Amniotic stem cell (primary cell): ENCODE data around the gene OR2A42.
"Not testable (repeated sequence)": the region's sequence is repeated elsewhere in the genome, so short reads cannot be mapped to it uniquely, and the experiment has no call there.

ENCODE experiments used
- DNase-seq: peaks from one replicate; lab custom pipeline; 2025; lab: John Stamatoyannopoulos, UW

OR2A42 gene, protein sequence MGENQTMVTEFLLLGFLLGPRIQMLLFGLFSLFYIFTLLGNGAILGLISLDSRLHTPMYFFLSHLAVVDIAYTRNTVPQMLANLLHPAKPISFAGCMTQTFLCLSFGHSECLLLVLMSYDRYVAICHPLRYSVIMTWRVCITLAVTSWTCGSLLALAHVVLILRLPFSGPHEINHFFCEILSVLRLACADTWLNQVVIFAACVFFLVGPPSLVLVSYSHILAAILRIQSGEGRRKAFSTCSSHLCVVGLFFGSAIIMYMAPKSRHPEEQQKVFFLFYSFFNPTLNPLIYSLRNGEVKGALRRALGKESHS

DNA sequence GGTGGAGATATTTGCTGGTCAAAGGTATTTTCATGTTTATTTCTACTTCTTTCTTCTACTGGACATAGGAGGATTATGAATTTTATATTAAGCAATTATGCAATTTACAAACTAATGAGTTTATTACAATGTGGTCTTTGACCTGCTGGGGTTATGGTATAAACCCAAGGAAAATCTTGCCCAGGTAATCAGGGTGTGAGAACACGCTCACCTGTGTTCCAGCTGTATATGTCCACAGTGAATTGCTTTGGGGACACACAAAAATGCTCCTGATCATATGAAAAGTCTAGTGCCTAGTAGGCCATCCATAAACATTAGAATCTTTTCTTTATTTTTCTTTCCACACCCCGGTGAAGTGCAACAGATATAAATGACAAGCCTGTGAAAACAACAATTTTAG is at the start of gene OR2A42:
Gene OR2A42, minus strand, starts transcription at position 241 of the 400 bp plus-strand sequence. CDS start 6,762 bp downstream, outside the sequence.
- not testable (repeated sequence) for DNase-seq

DNA sequence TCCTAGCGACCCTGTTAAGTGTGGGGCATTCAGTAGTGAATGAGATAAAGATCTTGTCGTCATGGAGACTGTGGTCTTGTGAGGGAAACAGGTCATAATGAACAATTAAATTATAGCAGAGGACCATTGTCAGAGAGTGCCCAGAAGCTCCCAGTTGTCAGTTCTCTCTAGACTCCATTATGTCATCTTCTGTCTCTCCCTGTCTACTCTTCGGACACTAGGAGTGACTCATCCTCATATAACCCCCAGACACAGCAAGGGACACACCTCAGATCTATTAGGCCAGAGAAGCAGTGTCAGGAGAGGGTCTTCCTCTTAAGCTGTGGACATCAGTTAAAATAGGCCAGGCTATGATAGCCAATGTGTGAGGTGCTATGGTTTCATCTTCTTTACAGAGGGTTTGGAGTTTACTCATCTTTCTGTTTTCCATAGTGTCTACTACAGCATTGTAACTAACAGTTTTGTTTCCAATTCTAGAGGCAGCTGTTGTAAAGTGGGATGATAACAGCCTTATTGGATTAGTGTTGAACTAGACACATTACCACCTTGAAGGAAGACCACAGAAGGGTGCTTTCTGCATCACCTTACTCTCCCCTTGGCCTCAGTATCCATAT is 47.9 kb upstream of the OR2A42 start:
- not testable (repeated sequence) for DNase-seq

DNA sequence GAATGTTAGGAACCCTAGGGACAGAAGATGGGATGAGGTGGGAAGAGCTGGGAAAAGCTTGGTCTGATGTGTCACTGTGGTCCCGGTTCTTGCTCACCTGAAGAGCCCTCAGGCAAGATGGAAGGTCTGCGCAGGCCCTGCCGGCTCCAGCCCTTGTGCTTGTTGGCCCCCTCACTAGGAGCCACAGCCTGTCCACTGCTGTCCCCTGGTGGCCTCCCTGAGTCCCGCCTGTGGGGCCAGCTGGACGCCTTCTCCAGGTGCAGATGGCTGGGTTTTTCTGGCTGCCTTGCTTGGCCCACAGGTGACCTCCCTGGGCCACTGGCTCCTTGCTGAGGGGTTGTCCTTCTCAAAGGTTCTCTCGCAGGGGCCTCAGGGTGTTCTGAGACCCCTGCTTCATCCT is 44.3 kb upstream of the OR2A42 start:
- DNase-seq = not testable (repeated sequence)

DNA sequence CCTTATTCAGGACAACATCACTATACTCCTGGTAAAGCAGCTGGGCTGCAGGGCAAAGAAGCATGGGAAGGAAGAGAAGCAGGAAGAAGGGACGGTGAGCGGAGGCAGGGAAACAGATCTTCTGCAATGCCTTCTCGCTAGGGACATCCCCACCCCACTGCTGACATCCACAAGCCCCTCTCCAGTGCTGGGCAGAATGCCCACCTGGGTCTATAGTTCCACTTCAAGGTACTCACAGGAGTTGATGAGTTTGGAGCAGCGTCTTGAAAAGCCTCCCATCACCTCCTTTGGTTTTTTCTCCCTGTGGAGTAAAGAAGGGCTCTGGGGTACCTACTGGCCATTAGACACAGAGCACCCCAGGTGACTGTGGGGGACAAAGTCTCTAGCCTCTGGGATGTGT is 43.1 kb upstream of the OR2A42 start:
- DNase-seq = not testable (repeated sequence)

DNA sequence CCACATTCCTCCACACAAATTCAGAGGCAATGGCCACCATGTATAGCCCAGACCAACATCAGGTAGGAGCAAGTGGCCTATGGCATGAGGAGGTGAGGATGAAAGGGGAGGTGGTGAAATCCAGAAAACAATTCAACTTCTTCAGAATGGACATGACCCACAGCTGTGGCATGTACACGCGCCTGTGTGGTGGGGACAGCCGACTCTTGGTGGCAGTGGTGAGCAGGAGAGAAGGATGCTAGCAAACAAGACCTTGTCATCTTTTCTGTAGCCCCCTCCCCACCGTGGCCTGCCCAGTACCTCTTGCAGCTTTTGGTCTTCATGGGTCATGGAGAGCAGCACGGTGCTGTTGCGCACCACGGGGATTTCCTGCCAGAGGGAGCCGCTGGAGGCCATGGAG is 42.6 kb upstream of the OR2A42 start:
- not testable (repeated sequence) for DNase-seq

DNA sequence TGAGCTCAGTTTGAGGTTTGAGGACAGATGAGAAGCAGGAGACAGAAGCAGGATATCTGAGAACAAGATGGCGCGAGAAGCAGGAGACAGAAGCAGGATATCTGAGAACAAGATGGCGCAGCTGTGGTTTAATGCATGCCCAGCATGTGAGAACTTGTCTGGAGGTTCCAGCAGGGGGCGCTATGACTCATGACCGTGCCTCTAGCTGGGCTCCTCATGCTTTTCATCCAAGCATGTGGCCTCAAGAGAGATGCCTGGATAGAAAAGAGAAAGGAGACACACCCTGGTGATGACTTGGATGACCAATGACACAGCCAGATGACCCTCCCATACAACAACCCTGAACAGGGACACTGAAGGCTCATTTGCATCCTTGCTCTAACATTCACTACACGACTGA is 40.6 kb upstream of the OR2A42 start:
- not testable (repeated sequence) for DNase-seq

DNA sequence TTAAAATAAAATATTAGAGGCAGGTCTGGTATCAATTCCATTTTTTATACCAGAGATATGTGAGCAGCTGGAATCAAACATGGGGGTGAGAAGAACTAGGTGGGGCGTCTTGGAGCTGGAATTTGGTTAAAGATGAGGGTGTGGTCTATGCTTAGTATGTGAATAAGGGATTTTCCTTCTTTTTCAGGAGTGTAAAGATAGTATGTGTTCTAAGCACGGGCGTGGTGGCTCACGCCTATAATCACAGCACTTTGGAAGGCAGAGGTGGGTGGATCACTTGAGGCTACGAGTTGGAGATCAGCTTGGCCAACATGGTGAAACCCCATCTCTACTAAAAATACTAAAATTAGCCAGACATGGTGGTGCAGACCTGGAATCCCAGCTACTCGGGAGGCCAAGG is 35.9 kb upstream of the OR2A42 start:
- DNase-seq = not testable (repeated sequence)

DNA sequence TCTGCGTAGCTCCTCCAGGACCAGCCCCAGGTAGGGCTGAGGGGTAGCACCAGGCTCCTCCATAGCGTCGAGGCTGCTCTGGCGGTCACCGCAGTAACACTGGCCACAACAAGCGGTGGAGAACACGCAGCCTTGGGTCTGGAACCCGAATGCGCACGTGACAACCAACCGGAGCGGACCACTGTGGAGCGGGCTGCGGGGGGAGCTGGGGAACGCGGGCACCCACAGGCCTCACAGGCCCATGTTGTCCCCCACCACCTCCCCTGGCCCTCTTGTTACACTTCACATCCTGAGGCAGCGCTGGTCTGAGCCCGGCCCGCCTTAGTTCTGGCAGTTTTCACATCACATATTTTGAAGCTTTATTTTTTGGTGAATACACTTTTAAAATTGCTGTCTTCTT is 29.8 kb upstream of the OR2A42 start, which contains the start of gene CTAGE8:
Gene CTAGE8, minus strand, starts transcription at position 101 of the 400 bp plus-strand sequence. Its CDS starts 38 bp downstream, at position 63.
- DNase-seq = not testable (repeated sequence)

DNA sequence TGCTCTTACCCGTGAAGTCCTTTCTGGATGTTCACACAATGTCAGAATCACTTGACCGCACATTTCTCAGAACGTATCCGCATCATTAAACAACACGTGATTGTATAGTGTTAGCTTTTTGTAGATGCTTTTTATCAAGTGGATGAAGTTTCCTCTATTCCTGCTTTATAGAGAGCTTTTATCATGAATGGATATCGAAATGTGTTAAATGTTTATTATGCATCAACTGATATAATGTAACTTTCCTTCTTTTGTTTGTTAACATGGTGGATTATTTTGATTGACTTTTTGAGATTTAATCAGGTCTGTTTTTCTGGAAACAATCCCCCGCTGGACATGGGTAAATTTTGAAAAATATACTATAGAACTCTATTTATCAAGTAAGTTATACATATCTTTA is 25.3 kb upstream of the OR2A42 start, which contains the start of gene OR2A7:
Gene OR2A7, minus strand, starts transcription at position 101 of the 400 bp plus-strand sequence. CDS start 5,164 bp downstream, outside the sequence.
- DNase-seq = not testable (repeated sequence)

DNA sequence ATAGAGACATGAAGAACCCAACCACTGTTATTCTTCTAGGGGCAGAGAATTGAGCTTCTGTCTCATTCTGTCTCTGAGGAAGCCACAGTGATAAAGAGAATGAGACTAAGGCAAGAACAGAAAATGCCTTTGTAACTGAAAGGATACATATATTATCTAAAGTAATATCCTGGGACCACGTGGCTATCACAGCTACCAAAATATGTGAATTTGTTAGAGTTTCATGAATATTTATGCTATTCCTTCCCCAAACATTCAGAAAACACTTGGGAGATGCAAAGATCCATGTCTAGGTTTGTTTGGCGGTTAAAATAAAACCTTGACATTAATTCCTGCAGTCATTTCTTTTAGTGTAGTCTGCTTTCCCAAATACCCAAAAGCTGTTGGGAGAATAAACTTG is 22.7 kb upstream of the OR2A42 start:
- not testable (repeated sequence) for DNase-seq

DNA sequence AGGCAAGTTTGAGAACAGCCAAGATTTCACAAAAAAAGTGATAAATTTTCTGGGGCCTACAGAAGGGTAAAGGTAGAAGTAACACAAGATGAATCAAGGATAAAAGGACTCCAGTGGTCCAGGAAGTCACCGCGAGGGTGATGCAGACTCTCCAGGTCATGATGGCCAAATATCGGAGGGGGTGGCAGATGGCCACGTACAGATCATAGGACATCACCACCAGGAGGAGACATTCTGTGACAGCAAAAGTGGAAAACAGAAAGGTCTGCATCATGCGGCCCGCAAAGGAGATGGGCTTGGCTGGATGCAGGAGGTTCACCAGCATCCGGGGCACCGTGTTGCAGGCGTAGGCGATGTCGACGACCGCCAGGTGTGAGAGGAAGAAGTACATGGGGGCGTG is 19.7 kb upstream of the OR2A42 start:
- DNase-seq = not testable (repeated sequence)

DNA sequence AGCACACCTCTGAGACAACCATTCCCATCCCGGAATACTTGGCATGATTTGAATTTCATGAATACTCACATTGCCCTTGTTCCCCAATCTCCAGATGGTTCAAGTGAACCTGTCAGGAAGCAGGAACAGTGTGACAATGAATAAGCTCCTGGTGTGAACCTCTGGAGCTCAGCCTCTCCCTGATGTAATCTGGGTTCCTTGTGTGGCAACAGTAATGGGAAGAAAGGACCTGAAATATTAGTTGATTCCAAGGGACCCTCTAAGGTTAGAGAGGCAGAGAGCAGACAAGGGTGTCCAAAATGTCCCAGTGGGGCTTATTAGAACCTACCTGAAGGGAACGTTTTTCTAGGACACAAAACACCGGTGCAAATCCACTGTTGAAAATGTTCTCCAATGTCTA is 16.7 kb upstream of the OR2A42 start:
- no peak for DNase-seq

DNA sequence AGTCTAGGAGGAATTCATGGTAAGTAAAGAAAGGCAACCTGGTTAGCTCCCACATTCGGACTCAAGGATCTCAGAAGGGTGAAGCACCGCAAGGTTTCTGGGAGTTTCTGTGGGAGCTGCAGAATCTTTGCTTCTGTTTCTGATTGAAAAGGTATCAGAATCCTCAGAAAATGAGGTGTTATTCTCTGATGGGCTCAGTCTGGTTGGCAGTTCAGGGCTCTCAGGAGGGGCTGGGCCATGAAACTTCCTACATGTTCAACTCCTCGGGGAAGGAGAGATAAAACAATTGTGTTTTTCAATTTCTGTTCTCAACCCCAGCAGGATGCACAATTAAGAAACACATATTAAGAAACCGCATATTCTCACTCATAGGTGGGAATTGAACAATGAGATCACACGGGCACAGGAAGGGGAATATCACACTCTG is 16.1 kb upstream of the OR2A42 start:
- DNase-seq = no peak

DNA sequence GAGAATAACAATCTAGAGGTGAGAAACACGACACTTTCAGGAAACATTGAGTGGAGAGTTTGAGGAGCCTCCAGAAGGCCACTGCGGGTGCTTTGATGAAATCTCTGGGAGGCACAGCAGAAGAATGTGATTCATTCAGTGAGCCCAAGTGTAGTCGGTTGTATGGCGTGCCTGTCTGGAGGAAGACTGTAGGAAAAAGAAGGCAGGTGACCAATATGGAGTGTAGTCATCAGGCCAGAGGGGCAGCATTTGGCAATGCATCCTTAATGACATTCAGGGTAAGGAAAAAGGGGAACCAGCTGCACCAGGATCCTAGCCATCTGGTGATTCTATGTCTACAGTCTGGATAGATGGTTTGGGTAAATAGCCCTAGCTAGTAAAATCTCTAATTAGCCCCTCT is 12.9 kb upstream of the OR2A42 start:
- not testable (repeated sequence) for DNase-seq

DNA sequence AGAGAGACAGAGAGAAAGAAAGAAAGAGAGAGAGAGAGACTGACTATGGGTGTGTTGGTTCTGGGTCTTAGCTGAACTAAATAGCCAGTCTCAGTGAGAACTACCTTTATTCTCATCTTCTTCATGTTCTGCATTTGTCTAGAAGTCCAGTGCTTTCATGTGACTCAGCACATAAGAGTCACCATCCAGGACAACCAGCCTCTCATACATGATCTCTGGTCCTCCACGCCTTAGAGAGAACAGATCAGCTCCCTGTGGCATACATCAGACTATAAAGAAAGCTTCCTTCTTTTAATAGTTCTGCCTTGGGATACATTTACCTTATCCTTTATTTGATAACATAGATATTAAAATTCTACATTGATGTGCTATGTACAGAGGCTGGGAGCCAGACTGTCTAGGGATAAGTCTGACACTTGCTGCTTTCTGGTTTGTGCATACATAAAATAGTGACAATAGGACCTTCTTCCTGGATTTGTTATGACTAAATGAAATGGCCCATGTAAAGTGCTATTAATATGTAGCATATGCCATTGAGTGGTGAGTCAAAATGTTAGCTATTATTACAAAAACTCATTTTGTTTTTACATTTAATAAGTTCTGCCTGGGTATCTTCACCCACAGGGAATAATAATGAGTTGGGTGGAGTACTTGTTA is 8.4 kb upstream of the OR2A42 start:
- not testable (repeated sequence) for DNase-seq

DNA sequence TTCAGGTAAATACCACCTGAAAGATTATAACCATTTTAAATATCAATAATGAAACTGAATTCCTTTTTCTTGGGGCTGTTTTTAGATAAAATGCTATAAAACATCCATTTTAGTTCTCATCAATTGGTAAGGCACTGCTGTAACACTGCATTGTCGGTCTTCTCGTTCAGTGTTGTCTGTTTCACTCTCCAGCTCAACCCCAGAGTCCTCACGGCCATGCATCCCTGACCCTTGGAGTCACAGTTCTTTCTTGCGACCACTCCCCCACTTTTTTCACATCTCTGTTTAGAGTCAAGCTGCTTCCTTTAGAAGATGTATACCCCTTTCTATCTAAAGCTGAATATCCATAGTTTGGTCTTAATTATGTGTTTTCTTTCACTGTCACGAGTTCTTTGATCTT is 7.6 kb upstream of the OR2A42 start:
- not testable (repeated sequence) for DNase-seq

DNA sequence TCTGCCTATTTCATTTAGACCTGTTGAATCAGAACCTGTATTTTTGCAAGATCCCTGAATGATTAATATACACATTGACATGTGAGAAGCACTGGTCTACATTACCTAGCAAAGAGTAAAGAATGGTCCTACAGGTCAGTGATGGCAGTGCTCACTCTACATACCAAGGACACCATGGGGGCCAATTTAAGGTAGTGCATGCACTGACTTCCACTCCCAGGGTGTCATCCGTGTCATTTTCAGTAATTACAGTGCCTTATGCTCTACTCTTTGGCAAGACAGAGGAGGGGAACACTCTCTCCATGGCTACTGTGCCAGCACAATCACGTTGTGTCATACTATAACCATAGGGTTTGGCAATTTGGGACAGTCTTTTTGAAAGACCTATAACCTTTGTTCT is 6.0 kb upstream of the OR2A42 start:
- DNase-seq = not testable (repeated sequence)

DNA sequence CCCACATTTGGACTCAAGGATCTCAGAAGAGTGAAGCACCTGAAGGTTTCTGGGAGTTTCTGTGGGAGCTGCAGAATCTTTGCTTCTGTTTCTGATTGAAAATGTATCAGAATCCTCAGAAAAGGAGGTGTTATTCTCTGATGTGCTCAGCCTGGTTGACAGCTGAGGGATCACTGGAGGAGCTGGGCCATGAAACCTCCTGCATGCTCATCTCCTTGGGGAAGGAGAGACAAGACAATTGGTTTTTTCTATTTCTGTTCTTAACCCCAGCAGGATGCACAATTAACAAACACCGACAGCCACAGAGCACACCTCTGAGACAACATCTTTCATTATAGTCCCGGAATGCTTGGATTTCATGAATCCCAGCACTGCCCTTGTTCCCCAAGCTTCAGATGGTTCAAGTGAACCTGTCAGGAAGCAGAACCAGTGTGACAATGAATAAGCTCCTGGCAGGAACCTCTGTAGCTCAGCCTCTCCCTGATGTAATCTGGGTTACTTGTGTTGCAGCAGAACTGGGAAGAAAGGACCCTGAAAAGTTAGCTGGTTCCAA is 799 bp downstream of the OR2A42 start:
- not testable (repeated sequence) for DNase-seq

DNA sequence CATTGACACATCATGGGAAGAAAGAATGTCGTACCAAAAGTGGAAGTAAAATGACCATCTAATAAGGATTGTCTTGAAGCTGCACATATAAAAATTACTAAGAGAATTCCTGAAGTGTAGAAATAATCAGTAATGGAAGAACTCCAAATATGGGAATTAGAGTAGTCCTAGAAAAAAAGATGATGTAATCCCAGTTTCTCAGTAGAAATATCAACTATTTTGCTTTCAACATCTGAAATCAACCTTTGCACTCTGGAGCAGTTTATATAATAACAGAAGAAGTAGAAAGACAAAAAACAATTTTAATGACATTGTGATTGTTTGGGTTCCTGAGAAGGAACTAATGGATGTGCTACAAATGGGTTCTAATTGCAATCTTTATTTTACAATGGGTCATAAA is 6.4 kb downstream of the OR2A42 start:
- not testable (repeated sequence) for DNase-seq

DNA sequence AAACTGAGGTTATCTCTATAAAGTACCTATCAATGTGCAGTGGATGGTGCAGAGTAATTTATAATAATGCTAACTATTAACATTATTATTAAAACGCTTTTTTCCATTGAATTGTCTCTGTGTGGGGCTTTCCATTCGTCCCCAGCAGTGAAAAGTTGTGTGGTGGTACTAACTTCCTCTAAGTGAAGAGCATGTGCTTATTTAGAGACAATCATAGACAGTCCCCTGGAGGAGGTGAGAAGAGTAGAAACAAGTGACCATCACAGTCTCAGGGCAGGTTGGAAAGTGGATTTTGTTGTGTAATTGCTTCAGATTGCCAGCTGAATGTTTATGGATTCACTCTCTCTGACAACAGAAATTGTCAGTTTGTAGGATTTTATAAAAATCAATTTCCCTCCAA is 8.4 kb downstream of the OR2A42 start:
- not testable (repeated sequence) for DNase-seq

DNA sequence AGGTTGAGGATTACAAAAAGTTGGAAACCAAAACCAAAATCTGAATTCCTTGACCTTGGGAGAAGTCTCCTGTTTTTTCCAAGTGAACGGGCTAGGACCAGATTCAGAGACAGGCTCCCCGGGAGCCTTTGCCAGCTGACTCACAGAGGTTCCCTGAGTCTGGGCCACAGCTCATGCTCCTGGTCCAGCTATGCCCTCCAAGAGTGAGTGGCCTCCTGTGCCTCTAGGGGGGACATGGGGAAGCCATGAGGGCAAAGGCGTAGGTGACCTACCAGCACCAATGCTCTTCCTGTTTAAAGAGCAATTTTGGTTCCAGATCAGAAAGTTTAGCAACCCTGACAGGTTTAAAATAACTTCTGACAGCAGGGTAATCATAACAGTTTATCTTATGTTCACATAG is 10.6 kb downstream of the OR2A42 start:
- DNase-seq = not testable (repeated sequence)

DNA sequence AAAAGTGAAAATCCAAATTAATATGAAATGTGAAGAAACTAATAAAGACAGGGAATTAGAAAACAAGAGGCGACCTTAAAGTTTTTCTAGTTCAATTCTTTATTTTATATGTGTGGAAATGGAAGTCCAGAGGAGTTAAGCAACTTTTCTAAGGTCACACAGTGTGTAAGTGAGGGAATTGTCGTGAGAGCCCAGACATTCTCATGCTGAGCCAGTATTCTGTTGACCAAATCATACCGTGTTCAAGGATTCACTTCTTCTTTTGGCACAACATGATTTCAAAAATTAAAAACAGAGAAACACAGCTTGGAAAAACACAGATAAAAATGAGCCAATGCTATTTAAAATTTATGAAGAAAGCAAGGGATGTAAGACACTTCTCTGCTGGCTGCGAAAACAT is 12.5 kb downstream of the OR2A42 start:
- not testable (repeated sequence) for DNase-seq
